HG03457 (cell line): Measurements from ENCODE around the gene MRPL53.
"Not testable (repeated sequence)": the region's sequence is repeated elsewhere in the genome, so short reads cannot be mapped to it uniquely, and the experiment has no call there.

ENCODE experiments used
- ATAC-seq: cut with Tn5 transposase; IDR thresholded peaks from one replicate; pipeline ENCODE4 v1.9.1; 2021; ENCODE audit warnings: moderate number of reproducible peaks; ENCODE audit not compliant: unreplicated experiment

The MRPL53 gene

GRCh38 chr2:74482801-74483674 is 10.6 kb upstream of the MRPL53 start, which contains the start of the genes CCDC142 and TTC31:
CCDC142 (minus strand) TSS chr2:74482998; CDS start chr2:74482837, 161 bp downstream.
TTC31 (plus strand) TSS chr2:74483081; CDS start chr2:74483096, 15 bp downstream.
- peak; percentile 61 for ATAC-seq

DNA sequence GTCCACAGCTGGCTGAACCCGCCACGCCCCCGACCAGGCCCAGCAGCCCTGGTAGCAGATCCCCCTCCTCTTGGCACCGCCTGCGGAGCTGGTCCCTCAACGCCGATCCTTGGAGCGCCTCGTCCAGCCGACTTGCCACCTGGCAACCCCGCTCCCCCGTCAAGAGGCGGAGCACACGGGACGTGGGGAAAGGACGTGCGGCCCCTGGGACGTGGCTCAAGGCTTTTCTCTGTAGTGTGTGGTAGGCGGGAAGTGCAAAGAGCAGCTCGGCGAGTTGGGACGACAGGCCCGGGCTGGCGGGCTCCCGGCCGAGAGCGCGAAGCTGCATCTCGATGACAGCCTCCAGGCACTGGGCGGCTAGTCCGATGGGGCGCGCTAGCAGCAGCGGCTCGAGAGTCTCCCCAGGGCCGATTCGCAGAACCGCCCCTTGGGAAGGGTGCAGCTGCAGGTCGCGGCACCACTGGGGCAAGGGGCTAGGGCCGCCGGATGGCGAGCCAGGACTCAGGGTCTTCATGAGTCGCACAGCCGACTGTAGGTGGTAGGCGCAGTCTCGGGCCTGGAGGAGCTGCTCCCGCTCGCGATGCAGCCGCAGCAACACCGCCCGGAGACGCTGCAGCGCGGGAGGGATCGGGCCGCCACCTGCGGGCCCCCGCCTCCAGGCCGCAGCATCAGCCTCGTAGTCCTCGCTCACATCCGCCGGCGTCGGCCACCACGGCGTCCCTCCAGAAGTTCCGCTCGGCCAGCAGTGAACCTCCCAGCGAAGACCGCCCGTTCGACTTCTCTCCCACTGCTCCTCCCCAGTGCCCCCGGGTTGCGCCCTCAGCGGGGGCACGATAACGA is 9.7 kb upstream of the MRPL53 start:
- peak; percentile 38 for ATAC-seq

GRCh38 chr2:74481431-74481830 is 9.0 kb upstream of the MRPL53 start:
- no peak for ATAC-seq

DNA sequence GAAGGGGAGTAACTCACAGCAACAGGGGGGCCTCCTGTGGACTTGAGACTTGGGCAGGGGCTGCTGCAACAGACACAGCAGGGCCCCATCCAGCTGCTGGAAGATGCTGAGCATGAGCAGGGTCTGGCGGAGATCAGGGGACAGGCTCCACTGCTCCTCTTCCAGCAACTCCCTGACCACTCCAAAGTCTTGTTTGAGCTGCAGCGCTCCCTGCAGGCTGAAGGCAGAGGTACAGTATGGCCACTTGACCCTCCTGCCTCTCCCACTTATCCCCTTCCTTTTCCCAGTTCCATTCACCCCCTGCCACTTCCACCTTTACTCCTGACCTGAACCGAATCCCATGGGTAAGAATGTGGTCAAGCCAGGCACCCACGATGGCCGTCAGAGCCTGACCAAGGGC is 2.4 kb upstream of the MRPL53 start:
- no peak for ATAC-seq

DNA sequence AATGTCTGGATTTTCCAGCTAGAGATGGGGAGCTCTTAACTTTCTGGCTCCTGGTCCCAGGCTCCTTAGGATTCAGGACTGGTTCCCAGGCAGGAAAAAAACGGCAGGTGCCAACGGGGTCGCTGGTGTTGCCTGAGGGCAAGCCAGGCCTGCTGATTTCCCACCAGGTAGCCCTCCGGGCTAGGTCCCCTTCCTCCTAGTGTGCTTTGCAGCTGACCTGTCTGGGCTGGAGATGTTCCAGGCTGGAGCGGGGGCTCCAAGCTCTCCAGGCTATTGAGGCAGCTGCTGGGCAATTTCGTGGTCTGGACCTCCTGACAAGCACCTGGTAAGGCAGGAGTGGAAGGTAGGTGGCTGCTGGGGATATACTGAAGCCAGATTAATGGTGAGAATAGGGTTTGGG is 2.0 kb upstream of the MRPL53 start:
- no peak for ATAC-seq

DNA sequence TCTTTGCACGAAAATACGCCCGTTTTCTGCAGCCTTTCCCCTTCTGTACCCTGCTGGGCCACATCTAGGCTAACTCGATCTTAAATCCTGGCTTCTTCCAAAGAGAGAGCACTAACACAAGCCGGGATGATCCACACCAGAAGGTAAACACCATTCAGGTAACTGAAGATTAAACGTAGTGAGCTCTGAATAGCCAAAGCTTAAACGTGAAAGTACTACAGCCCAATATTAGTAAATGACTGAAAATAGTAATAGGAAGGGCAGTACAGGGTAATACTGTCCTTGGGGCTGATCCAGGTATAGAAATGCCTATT is 422 bp upstream of the MRPL53 start:
- no peak for ATAC-seq

- no peak for ATAC-seq
These were observed 981 bp downstream of the MRPL53 start for GRCh38 chr2:74471332-74472065.

GRCh38 chr2:74470742-74471141 is 1.7 kb downstream of the MRPL53 start:
- ATAC-seq, result not testable (repeated sequence)

- ATAC-seq, result no peak
These were observed 8.1 kb downstream of the MRPL53 start for GRCh38 chr2:74464406-74464805.

GRCh38 chr2:74462786-74463105 is 9.7 kb downstream of the MRPL53 start:
- ATAC-seq, result no peak

DNA sequence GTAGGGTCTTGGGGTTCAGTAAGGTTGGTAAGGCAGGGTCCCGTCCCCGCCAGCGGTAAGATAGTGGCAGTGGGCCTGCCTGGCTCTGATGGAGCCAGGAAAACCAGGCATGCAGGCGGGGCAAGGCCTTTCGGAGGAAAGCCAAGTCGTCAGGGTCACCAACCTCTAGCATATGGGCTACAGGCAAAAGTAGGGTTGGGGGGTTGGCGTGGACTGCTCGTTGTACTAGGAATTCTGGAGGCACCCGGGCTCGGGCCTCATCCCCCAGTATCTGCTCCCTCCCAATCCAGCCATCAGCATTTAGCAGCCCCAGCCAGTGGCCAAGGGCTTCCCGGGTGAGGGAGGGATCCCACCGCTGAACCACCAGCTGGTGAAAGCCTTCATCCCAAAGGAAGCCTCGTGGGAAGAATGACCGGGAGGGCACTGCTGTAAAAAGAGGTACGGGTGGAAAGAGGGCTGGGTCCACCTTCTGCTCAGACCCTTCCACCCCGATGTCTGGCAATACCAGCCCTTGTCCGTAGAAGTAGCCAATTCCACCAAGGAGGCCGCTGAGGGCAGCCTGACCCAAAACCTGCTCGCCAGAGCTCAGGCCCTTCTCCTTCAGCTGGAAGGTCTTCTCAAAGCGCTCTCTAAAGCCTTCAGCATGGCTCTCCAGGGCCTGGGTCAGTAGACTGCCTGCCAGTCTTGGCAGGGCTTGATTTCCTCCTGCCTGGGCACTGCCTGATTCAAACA is 10.3 kb downstream of the MRPL53 start:
- no peak for ATAC-seq

DNA sequence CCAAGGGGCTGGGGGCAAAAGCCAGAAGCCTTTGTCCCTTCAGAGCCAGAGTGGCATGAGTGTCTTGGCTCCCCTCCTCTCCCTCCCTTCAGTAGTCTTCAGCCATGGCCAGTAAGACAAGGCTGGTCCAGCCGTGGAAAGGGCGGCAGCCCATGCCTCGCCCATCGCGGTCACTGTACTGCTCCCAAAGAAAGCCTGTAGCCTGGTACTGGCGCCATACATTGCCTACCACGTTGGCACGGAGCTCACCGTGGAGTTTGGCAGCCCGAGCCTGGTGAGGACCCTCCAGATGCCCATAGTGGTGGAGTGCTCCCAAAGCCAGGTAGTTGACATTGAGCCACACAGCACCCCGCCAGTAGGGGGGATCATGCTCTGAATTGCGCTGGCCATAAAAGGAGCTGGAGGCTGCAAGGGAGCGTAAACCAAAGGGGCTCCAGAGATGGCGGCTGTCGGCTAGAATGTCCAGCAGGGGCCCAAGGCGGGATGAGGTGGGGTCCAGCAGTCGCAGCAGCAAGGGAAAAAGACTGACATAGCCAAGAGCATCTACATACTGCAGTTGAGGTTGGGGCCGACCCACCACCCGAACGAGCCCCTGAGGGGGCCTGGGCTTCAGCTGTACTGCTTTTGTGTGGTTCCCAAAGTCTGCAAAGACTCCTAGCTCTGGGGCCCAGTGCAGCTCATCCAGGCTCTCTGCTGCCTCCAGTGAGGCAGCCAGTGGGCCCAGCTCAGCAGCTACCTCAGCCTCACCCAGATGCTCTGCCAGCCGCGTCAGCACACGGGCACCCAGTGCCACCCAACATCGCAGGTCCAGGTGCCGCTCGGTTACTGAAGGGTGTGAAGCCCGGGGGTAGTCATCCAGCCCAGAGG is 11.1 kb downstream of the MRPL53 start:
- ATAC-seq, result no peak

- ATAC-seq, result not testable (repeated sequence)
These were observed 12.3 kb downstream of the MRPL53 start for GRCh38 chr2:74460187-74460586.

GRCh38 chr2:74459503-74460118 is 12.9 kb downstream of the MRPL53 start:
- not testable (repeated sequence) for ATAC-seq

DNA sequence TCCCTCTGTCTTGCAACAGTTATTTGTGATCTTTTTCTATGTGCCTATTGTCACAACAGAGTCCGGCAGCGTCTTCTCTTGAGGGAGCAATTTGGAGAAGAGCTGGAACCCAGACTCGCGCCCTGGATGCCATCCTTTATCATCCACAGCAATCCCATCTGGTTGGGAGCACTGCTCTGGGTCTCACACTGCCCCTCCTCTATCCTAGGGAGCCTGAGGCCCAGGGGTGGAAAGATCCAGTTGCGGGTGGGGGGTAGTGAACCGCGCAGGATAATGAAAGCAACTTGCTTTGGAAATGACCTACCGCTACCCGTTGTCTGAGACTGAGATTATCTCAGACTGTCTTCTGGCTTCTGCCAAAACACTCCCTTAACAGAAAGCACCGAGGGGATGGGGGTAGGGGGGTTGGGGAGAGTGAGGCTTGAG is 13.5 kb downstream of the MRPL53 start:
- ATAC-seq, result no peak

- ATAC-seq, result peak; percentile 72
These were observed 14.1 kb downstream of the MRPL53 start, which contains the start of gene WBP1 for GRCh38 chr2:74458132-74458937. WBP1 (plus strand) TSS chr2:74458438; CDS start chr2:74458603, 165 bp downstream.

DNA sequence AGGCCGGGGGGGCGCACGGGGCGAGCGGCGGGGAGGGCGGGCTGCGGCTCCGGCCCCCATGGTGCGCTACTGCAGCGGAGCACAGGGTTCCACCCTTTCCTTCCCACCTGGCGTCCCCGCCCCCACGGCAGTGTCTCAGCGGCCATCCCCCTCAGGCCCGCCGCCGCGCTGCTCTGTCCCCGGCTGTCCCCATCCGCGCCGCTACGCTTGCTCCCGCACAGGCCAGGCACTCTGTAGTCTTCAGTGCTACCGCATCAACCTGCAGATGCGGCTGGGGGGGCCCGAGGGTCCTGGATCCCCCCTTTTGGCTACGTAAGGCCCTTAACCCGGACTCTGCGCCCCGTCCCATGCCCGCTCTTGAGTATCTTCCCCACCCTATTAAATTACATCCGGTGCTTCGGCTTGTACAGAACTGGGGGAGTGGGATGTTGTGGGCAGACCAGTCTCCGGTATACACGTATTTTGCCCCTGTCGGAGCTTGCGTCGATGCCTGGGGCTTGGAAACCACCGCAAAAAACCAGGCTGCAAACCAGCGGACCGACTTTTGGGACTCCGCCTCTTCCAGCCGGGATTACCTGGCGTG is 14.8 kb downstream of the MRPL53 start:
- peak; percentile 22 for ATAC-seq

GRCh38 chr2:74457129-74457548 is 15.3 kb downstream of the MRPL53 start:
- no peak for ATAC-seq
